Measurements from ENCODE around the gene TINAG.
"Not testable (repeated sequence)": the region's sequence is repeated elsewhere in the genome, so short reads cannot be mapped to it uniquely, and the experiment has no call there.

TINAG gene

DNA sequence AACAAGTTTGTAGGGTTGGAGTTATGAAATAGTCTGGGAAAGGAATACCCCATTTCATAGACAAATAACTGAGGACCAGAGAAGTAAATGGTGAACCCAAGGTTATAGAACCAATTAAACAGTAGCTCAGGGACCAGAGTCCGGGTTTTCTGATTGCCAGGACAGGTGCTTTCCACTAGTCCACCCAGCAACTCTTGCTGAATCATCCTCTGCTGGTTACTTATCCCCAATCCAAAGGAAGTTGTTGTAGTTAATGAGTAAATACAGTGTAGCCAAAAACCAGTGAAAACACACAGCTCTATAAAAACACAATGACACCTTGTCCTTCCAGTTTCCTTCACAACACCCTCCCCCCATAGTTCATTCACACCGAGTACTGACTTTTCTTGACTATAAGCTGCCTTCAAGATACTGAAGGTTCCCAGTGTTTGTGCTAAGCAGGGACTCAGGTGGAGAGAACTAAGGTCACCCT, 766 bp upstream of the TINAG start:
- DNase-seq (ENCODE audit: low spot score), result no peak

DNA sequence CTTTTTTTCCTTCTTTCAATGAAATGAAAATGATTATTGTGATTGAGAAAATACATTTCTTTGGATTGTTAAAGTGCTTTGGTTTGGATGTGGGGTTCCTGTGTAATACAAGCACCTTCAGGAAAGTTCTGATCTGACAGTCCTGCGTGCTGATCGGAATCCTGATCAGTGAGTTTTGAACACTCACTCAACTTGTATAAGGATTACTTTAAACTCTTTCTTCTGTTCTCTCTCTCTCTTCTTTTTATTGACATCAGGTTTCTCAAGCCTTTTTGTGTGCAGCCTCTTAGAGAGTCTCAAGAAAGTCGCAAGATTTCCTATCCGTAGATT, 710 bp downstream of the TINAG start:
- DNase-seq (ENCODE audit: low spot score), result no peak

DNA sequence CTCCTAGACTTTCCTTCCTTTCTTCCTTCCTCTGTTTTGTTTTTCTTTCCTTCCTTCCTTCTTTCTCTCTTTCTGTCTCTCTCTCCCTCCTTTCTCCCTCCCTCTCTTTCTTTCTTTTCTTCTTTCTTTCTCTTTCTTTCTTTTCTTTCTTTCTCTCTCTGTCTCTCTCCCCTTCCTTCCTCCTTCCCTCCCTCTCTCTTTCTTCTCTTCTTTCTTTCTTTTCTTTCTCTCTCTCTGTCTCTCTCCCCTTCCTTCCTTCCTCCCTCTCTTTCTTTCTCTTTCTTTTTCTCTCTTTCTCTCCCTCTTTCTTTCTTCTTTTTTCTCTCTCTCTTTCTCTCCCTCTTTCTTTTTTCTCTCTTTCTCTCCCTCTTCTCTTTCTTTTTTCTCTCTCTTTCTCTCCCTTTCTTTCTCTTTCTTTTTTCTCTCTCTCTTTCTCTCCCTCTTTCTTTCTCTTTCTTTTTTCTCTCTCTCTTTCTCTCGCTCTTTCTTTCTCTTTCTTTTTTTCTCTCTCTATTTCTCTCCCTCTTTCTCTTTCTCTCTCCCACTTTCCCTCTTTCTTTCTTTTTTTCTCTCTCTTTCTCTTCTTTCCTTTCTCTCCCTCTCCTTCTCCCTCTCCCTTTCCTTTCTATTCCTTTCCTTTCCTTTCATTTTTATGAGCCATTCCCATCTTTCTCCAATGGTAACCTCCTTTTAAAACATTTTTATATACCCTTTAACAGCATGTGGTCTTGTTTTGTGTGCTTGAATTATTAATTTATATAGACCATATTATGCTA, 2.3 kb downstream of the TINAG start:
- DNase-seq (ENCODE audit: low spot score), result no peak

DNA sequence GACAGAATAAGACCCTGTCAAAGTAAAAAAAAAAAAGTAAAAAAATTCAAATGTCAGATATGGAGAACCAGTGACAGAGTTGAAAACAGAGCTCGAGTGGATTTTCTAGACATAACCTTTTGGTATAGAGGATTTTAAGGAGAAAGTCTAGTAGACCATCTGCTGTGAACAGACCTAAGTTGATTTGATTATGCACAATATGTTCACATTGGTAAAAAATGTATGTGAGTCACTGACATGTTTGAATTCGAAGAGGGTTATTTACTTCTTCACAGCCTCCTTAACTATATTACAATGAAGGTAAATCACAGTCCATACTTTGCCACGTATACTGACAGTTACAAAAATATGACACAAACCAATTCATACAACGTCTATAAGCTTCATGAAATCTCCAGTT, 7.4 kb downstream of the TINAG start:
- no peak for DNase-seq (ENCODE audit: low spot score)

DNA sequence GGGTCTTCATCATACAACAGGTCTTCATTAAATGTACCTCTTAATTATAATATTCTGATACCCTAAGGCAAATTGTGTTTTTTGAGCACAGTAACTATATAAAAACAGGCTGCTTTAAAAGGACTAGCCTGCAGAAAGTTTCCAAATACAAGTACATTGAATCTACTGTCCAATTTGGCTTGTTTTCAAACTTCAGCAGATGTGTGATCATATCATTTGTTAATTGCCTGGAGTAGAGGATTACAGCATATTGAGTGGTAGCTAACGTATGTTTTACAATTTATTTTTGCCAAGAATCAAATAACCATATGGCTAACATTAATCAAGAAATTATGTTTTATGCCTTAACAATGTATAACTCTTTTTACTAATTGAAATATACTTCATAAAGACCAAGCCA, 12.6 kb downstream of the TINAG start:
- DNase-seq (ENCODE audit: low spot score), result no peak

DNA sequence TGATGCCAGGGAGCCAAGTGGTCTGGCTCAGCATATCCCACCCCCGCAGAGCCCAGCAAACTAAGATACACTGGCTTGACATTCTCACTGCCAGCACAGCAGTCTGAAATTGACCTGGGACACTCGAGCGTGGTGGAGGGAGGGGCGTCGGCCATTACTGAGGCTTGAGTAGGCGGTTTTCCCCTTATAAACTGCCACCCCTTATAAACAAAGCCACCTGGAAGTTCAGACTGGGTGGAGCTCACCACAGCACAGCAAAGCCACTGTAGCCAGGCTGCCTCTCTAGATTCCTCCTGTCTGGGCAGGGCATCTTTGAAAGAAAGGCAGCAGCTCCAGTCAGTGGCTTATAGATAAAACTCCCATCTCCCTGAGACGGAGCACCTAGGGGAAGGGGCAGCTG, 19.4 kb downstream of the TINAG start:
- no peak for DNase-seq (ENCODE audit: low spot score)

DNA sequence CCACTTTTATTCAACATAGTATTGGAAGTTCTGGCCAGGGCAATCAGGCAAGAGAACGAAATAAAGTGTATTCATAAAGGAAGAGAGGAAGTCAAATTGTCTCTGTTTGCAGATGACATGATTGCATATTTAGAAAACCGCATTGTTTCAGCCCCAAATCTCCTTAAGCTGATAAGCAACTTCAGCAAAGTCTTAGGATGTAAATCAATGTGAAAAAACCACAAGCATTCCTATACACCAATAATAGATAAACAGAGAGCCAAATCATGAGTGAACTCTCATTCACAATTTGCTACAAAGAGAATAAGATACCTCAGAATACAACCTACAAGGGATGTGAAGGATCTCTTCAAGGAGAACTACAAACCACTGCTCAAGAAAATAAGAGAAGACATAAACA, 23.3 kb downstream of the TINAG start:
- not testable (repeated sequence) for DNase-seq (ENCODE audit: low spot score)

DNA sequence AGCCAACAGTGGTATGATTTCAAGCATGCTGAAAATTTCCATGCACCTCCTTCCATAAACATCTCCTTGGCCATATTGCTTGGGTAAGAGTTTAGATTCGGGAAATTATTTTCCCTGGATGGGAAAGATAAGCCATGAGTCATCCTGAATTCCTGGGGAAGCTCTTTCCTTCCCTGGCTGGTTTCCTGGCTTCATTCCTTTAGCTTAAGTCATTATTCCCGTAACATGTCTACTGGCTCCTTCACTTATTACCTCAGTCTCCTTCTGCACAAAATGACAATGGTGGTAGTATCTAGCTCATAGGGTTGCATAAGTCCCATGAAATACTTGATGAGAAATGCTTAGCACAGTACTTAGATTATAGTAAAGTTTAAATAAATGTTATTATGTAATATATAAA, 27.6 kb downstream of the TINAG start:
- no peak for DNase-seq (ENCODE audit: low spot score)

DNA sequence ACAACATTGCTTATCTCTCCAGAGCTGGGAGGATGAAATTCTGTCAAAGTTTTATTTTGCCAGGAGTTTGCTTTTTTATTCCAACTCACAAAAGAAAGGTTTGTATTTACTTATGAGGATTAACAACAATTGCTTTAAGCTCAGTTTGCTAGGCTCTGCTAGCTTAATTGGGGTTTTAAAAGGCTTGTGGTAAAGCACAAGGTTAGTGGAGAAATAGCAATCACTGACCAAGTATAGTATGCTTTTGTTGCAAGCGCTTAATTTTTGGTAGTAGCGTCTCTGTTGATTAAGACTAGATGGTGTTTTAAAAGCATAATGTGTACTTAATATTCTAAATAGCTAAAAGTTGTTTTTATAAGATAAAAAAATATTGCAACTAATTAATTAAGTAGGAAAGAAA, 45.7 kb downstream of the TINAG start:
- DNase-seq (ENCODE audit: low spot score), result no peak

DNA sequence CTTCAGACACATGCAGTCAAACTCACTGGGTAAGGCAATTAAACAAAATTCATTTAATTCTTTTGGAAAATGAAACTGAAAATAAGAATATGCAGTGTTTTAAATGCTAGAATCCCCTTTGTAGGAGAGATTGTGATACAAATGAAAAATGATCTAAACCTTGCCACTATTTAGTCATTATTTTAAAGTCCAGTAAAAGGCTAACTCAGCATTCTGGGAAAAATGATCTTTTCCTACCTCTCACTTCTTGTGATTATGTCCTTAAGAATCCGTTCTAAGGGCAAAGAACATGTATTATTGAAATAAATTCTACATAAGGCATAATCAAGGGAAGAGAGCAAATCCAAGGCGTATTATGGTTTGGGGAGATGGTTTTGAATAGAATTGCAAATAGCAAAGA, 46.4 kb downstream of the TINAG start:
- no peak for DNase-seq (ENCODE audit: low spot score)

DNA sequence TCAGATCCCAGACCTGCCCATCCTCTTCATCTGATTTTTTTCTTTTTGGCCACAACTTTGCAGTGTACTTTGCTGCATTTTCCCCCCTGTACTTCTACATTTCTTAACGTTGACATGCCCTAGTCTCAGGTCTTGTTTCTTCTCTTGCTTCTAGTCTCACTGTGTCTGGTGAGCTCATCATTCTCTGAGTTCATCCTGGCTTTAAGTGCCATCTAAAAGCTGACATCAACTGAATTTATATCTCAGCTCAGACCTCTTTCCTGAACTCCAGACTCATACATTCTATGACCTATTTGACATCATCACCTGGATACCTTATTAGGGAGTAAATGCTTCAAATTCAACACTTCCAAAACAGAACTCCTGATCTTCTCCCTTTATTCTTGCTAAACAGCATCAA, 48.9 kb downstream of the TINAG start:
- no peak for DNase-seq (ENCODE audit: low spot score)

DNA sequence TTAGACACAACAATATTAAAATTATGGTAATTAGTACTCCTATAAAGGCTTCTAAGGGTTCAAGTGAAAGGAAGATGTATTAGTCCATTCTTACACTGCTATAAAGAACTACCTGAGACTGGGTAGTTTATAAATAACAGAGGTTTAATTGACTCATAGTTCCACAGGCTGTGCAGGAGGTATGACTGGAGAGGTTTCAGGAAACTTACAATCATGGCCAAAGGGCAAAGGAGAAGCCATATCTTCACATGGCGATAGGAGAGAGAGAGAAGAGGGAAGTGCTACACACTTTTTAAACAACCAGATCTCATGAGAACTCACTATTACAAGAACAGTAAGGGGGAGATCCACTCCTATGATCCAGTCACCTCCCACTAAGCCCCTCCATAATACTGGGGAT, 52.9 kb downstream of the TINAG start:
- DNase-seq (ENCODE audit: low spot score), result no peak

DNA sequence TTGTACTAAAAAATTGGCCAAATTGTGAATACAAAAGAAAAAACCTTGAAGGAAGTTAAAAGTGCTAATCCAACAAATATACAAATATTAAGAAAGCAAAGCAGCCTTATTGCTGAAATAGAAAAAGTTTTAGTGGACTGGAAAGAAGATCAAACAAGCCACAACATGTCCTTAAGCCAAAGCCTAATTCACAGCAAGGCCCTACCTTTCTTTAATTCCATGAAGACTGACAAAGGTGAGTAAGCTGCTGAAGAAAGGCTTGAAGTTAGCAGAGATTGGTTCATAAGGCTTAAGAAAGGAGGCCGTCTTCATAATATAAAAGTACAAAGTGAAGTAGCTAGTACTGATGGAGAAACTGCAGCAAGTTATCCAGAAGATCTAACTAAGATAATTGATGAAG, 53.5 kb downstream of the TINAG start:
- no peak for DNase-seq (ENCODE audit: low spot score)

DNA sequence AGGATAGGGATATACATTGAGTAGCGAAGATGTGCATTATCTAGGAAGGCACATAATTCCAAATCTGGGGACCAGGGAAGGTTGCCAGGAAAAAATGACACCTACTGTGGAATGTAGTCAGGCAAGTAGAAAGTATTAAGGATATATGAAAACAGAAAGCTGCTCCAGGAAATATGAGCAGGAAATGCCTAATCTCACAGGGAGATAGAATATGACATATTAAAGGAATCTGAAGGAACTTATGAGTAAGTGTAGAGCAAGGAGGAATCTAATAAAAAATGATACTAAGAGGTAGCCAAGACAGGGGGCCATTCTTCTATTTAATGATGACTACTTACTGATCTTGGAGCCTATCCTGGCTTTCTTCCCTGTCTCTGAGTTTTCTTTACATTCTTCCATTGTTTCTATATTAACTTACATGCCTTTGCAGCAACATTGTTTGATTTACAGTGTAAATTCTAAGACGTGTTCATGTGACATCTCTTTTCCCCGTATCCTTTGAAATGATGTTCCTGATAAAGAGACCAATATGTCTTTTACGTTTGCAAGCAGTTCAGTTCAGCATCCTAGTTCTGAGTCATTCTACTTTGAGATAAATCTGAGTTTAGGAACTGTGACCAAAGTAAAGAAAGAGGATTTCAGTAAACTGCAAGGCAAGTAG, 58.6 kb downstream of the TINAG start:
- DNase-seq (ENCODE audit: low spot score), result no peak

DNA sequence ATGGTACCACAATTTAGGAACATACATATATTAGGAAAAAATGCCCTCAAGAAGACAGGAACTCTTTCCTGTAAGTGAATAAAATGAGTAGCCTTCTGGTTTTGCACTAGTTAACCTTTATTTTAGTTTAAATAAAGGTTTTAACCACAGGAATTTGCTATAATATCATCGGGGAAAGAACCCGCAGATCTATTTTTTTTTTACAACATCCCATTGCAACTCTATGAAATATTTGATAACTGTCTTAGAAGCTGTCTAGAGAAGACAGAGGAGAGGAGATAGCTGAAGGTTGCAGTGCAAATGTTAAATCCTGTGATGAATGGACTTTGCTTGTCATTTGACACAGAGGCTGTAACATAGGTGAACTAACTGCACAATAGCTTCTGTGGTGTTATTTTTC, 69.5 kb downstream of the TINAG start:
- DNase-seq (ENCODE audit: low spot score), result no peak

DNA sequence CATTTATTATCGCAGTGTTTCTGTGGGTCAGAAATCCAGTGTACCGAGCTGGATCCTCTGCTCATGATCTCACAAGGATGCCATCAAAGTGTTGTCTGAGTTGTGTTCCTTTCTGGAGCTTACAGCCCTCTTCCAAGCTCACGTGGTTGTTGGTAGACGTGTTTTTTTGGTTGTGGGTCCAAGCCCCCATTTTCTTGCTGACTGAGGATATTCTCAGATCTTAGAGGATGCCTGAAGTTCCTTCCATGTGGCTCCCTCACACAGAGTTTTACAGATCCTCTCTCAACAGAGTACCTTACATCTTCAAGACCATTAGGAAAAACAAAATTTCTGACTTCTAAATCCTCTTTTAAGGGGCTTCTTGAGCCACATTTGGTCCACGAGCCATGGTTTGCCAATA, 78.1 kb downstream of the TINAG start:
- DNase-seq (ENCODE audit: low spot score), result no peak

DNA sequence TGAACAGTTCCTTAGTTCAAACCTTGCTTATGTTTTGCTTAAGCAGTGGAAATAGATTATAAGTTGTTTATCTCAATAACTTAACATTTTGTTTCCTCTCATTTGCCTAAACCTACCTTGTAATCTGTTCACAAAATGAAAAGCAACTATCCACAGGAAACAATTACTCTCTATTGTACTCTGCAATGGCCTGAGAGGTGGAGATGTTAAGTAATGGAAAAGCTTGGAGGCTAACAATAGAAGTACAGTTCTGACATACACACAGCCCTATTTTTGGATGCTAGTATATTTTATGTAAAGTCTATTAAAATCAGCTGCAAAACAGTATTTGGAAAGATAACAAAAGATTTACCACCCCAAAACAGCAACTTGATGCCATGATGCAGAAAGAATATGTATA, 82.1 kb downstream of the TINAG start:
- DNase-seq (ENCODE audit: low spot score), result no peak

DNA sequence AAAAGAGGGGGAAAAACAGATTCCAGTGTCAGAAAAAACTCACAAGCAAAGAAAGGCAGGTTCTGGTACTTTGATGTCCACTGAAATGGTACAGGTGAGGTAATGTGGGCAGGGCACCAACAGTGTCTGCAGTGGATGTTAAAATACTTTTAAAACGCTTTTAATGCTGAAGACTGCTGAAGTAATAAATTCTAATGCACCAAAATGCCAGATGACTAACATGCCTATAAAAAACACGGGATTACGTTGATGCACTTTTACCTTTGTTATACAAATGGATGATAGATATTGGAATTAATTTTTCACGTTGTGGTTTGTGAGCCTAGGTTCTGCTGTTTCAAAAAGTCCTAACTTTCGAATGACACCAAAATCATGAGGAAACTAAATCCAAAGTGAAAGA, 83.3 kb downstream of the TINAG start:
- DNase-seq (ENCODE audit: low spot score), result no peak

DNA sequence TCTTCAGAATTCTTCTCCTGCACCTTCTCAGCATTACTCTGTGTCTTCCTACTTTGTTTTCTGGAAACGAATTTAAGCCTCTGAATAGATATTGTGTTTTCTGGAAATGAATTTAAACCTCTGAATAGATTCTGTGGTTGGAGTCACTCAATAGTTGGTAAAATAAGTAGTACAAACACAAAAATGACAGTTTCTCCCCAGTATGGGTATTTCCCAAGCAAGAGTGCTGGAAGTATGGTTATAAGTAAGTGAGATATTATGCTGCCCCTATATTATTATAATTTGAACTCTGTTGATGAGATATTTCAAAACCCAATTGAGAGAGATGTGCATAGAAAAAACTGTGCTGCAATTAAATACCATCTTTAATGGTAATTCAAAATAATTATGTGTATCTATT, 94.9 kb downstream of the TINAG start:
- DNase-seq (ENCODE audit: low spot score), result no peak

DNA sequence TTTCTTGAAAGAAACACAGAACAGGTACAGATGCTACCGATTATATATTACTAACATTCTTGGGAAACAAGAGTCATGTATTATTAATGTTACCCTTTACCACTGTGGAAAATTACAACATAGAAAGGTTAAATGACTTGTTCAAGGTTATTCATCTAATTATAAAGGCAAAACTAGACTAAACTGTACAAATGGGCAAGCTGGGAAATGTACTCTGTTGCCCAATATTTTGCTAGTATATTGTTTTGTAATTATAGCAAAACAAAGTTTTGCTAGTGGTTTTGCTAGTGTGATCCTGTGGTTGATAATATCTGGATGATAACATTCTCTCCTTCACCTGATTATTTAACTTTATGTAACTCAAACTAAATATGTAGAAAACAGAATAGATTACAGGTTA, 96.5 kb downstream of the TINAG start:
- DNase-seq (ENCODE audit: low spot score), result no peak

DNA sequence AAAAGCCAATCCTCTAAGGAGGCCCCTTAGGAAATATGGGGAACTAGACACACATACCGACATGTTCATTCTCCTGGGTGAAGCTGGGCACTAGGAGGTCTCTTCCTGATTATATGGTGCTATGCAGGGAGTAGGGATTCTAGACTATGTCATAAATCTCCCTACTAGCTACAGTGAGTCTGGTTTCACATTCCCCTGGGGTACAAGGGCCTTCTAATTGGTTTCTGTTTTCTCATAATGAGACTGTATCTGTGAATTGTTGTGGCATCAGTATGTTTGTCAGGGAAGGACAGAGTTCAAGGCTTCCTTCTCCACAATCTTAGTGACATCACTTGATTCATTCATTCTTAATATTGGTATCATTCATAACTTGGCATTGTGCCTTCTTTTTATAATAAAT, 103.5 kb downstream of the TINAG start:
- DNase-seq (ENCODE audit: low spot score), result no peak

DNA sequence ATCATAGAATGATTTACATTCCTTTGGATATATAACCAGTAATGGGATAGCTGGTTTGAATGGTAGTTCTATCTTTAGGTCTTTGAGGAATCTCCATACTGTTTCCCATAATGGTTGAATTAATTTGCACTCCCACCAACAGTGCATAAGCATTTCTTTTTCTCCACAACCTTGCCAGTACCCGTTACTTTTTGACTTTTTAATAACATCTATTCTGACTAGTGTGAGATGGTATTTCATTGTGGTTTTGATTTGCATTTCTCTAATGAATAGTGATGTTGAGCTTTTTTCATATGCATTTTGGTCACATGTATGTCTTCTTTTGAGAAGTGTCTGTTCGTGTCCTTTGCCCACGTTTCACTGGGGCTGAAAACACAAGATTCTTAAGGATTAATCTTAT, 107.3 kb downstream of the TINAG start:
- no peak for DNase-seq (ENCODE audit: low spot score)

DNA sequence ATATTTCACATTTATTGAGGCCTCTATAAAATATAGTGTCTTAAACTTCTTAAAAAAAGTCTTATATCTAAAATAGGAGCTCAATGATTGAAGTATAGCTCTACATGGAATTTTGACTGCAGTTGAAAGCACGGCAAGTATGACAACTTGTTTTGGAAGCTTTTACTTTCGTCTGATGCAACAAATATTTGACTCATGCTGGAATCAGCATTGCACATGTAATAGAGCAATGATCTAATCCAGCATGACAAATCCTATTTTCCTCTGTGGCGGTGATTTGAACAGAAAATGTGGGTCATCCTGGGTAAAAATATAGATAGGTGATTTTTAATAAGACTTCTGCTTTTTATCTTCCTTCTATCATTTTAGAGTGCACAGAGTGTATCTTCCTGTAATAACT, 111.6 kb downstream of the TINAG start:
- DNase-seq (ENCODE audit: low spot score), result no peak

DNA sequence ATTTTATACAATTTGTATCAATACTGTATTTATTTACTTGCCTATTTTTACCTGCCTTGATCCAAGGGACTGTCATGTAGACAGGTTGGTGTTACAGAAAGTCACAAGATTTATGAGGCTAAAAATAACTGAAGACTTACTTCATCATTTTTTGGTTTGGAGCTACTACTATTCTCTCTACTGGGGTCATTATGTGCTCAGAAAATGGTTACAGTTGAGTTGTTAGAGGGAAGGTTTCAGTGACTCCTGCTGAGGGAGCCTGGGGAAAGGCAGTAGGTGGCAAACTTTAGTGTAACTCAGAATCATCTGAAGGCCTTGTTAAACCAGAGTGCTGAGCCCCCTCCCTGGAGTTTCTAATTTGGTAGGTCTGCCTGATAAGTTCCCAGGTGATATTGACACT, 118.8 kb downstream of the TINAG start:
- DNase-seq (ENCODE audit: low spot score), result no peak
